Loucy (cell line): ENCODE results near the gene CORO2A.

Experiments
- EZH2phosphoT487 ChIP-seq: fragments of 200-600 bp; IDR thresholded peaks from 2 replicates; pipeline ENCODE4 v1.6.1; 2018; ENCODE audit warnings: antibody characterized with exemption, mild to moderate bottlenecking, moderate library complexity, borderline replicate concordance
- TF ChIP-seq, protein P1 (sequence below): fragments of 200-600 bp; sonication (generic); conservative IDR thresholded peaks from 2 replicates; pipeline ENCODE4 v1.5.1; 2014; ENCODE audit warnings: mild to moderate bottlenecking, antibody characterized with exemption, low read length

DNA sequence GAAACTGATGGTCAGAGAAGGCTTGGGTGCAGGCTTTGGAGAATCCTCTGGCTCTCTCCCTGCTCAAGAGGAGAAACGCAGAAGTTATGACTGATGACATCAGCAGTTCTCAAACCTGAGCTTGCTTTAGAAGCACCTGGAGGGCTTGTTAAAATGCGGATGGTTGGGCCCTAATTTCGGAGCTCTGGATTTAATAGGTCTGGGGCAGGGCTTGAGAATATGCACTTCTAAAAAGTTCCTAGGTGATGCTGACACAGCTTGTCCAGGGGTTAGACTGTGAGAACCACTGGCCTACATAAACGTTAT is 36.6 kb upstream of the CORO2A start:
- TF ChIP-seq, protein P1, sequence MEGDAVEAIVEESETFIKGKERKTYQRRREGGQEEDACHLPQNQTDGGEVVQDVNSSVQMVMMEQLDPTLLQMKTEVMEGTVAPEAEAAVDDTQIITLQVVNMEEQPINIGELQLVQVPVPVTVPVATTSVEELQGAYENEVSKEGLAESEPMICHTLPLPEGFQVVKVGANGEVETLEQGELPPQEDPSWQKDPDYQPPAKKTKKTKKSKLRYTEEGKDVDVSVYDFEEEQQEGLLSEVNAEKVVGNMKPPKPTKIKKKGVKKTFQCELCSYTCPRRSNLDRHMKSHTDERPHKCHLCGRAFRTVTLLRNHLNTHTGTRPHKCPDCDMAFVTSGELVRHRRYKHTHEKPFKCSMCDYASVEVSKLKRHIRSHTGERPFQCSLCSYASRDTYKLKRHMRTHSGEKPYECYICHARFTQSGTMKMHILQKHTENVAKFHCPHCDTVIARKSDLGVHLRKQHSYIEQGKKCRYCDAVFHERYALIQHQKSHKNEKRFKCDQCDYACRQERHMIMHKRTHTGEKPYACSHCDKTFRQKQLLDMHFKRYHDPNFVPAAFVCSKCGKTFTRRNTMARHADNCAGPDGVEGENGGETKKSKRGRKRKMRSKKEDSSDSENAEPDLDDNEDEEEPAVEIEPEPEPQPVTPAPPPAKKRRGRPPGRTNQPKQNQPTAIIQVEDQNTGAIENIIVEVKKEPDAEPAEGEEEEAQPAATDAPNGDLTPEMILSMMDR, result no peak
- no peak for TF ChIP-seq EZH2phosphoT487
